Subcutaneous abdominal adipose tissue (tissue), 5 donors: ENCODE measurements around the gene PFKP.

Experiments
- H3K27ac ChIP-seq: one replicate; pipeline ENCODE4 v1.7.0; 2013; ENCODE audit warnings: low read depth, mild to moderate bottlenecking, inconsistent platforms, low read length, moderate library complexity
- H3K27me3 ChIP-seq, 5 donors: one replicate each; pipeline ENCODE4 v1.7.0; 2013; ENCODE audit warnings: low read length in 5 of 5, inconsistent platforms in 1 of 5; ENCODE audit not compliant: control insufficient read depth in 5 of 5, insufficient read depth in 4 of 5
- H3K36me3 ChIP-seq, 5 donors: one replicate each; pipeline ENCODE4 v1.7.0; 2013; ENCODE audit warnings: low read length in 5 of 5; ENCODE audit not compliant: control insufficient read depth in 5 of 5, insufficient read depth in 5 of 5
- H3K4me1 ChIP-seq, 5 donors: one replicate each; pipeline ENCODE4 v1.7.0; 2013; ENCODE audit warnings: low read length in 5 of 5, mild to moderate bottlenecking in 3 of 5, moderate library complexity in 1 of 5; ENCODE audit not compliant: control insufficient read depth in 5 of 5, insufficient read depth in 5 of 5
- H3K4me3 ChIP-seq, 5 donors: one replicate each; pipeline ENCODE4 v1.7.0; 2013; ENCODE audit warnings: low read length in 5 of 5, low read depth in 1 of 5
- H3K9ac ChIP-seq, 5 donors: one replicate each; pipeline ENCODE4 v1.7.0; 2013; ENCODE audit warnings: low read length in 5 of 5, mild to moderate bottlenecking in 4 of 5, moderate library complexity in 3 of 5
- H3K9me3 ChIP-seq, 5 donors: one replicate each; pipeline ENCODE4 v1.7.0; 2013; ENCODE audit warnings: low read length in 5 of 5; ENCODE audit not compliant: control insufficient read depth in 5 of 5
- donor health status: healthy.
- donor health status: healthy.
- donor health status: healthy.
- donor health status: healthy.
- donor health status: healthy.

Gene PFKP

GRCh38 chr10:3067118-3067858 is at the start of gene PFKP:
TSS of gene PFKP (plus strand) at chr10:3067548. CDS start at chr10:3067596, 48 bp downstream.
- Histone ChIP-seq H3K36me3 (no peaks in the 10 kb centered on the region), H3K27ac (no peak within 1 kb of the TSS), H3K4me3 (peak within 1 kb of the TSS in 4 of 5 donors; percentile 75 to 80 (median 79)), H3K27me3 (peaks cover 0 to 27% (median 14%) of the 10 kb centered on the region in 5 donors), H3K4me1 (peaks cover 0 to 31% (median 21%) of the 10 kb centered on the region in 5 donors), H3K9me3 (no peaks in the 10 kb centered on the region), H3K9ac (peak within 1 kb of the TSS in 3 of 5 donors; percentile 64 to 74 (median 71))

GRCh38 chr10:3018247-3018646 is 49.1 kb upstream of the PFKP start:
- H3K27me3 ChIP-seq, result peaks cover 0 to 14% (median 8%) of the 10 kb centered on the region in 5 donors
- H3K36me3 ChIP-seq, result no peaks in the 10 kb centered on the region
- H3K4me1 ChIP-seq, result peaks cover 0 to 7% (median 0%) of the 10 kb centered on the region in 5 donors
- no peak overlapping the region for H3K9ac ChIP-seq
- H3K9me3 ChIP-seq, result peaks cover 2 to 3% (median 2%) of the 10 kb centered on the region in 5 donors
- no peak overlapping the region for H3K4me3 ChIP-seq
- H3K27ac ChIP-seq, result no peak overlapping the region

GRCh38 chr10:3020311-3020710 is 47.0 kb upstream of the PFKP start:
- H3K4me3 ChIP-seq, result no peak overlapping the region
- H3K4me1 ChIP-seq, result peaks cover 0 to 7% (median 0%) of the 10 kb centered on the region in 5 donors
- no peak overlapping the region for H3K9ac ChIP-seq
- H3K9me3 ChIP-seq, result peaks cover 0 to 2% (median 0%) of the 10 kb centered on the region in 5 donors
- H3K27me3 ChIP-seq, result peaks cover under 1 to 11% (median 6%) of the 10 kb centered on the region in 5 donors
- H3K36me3 ChIP-seq, result no peaks in the 10 kb centered on the region
- no peak overlapping the region for H3K27ac ChIP-seq

GRCh38 chr10:3020881-3021280 is 46.5 kb upstream of the PFKP start:
- Histone ChIP-seq H3K4me3 (no peak overlapping the region), H3K9me3 (peaks cover 0 to 2% (median 0%) of the 10 kb centered on the region in 5 donors), H3K27ac (no peak overlapping the region), H3K9ac (no peak overlapping the region), H3K27me3 (peaks cover 0 to 11% (median 6%) of the 10 kb centered on the region in 5 donors), H3K4me1 (peaks cover 0 to 7% (median 0%) of the 10 kb centered on the region in 5 donors), H3K36me3 (no peaks in the 10 kb centered on the region)

GRCh38 chr10:3022027-3022426 is 45.3 kb upstream of the PFKP start:
- Histone ChIP-seq H3K36me3 (no peaks in the 10 kb centered on the region), H3K27me3 (peaks cover 0 to 11% (median 6%) of the 10 kb centered on the region in 5 donors), H3K4me1 (peaks cover 0 to 7% (median 0%) of the 10 kb centered on the region in 5 donors), H3K9me3 (peaks cover 0 to 2% (median 0%) of the 10 kb centered on the region in 5 donors), H3K9ac (no peak overlapping the region), H3K27ac (no peak overlapping the region), H3K4me3 (no peak overlapping the region)

GRCh38 chr10:3023892-3024291 is 43.5 kb upstream of the PFKP start:
- H3K9me3 ChIP-seq, result peaks cover 0 to 2% (median 0%) of the 10 kb centered on the region in 5 donors

GRCh38 chr10:3025026-3025683 is 42.2 kb upstream of the PFKP start:
- Histone ChIP-seq H3K4me3 (no peak overlapping the region), H3K27ac (no peak overlapping the region), H3K36me3 (no peaks in the 10 kb centered on the region), H3K27me3 (peaks cover 0 to 8% (median 4%) of the 10 kb centered on the region in 5 donors), H3K9ac (no peak overlapping the region), H3K4me1 (peaks cover 0 to 7% (median 0%) of the 10 kb centered on the region in 5 donors), H3K9me3 (peaks cover 0 to 2% (median 0%) of the 10 kb centered on the region in 5 donors)

More at GRCh38 chr10:3023892-3024291, 43.5 kb upstream of the PFKP start:
- Histone ChIP-seq H3K36me3 (no peaks in the 10 kb centered on the region), H3K4me3 (no peak overlapping the region), H3K9ac (no peak overlapping the region), H3K27ac (no peak overlapping the region), H3K4me1 (peaks cover 0 to 7% (median 0%) of the 10 kb centered on the region in 5 donors), H3K27me3 (peaks cover 0 to 11% (median 4%) of the 10 kb centered on the region in 5 donors)

GRCh38 chr10:3027866-3028265 is 39.5 kb upstream of the PFKP start:
- Histone ChIP-seq H3K4me1 (no peaks in the 10 kb centered on the region), H3K4me3 (no peak overlapping the region), H3K9ac (no peak overlapping the region), H3K27me3 (peaks cover 0 to 5% (median 0%) of the 10 kb centered on the region in 5 donors), H3K36me3 (no peaks in the 10 kb centered on the region), H3K9me3 (peaks cover 0 to 2% (median 0%) of the 10 kb centered on the region in 5 donors), H3K27ac (no peak overlapping the region)

- Histone ChIP-seq H3K27ac (no peak overlapping the region), H3K9me3 (peaks cover 0 to 2% (median 0%) of the 10 kb centered on the region in 5 donors), H3K4me3 (no peak overlapping the region), H3K27me3 (peaks cover 0 to 5% (median 0%) of the 10 kb centered on the region in 5 donors), H3K4me1 (no peaks in the 10 kb centered on the region), H3K9ac (no peak overlapping the region), H3K36me3 (no peaks in the 10 kb centered on the region)
Observed at GRCh38 chr10:3028441-3028840, 38.9 kb upstream of the PFKP start.

GRCh38 chr10:3030765-3031164 is 36.6 kb upstream of the PFKP start:
- no peaks in the 10 kb centered on the region for H3K36me3 ChIP-seq

More at GRCh38 chr10:3030765-3031164, 36.6 kb upstream of the PFKP start:
- no peaks in the 10 kb centered on the region for H3K9me3 ChIP-seq
- H3K27ac ChIP-seq, result no peak overlapping the region
- H3K27me3 ChIP-seq, result no peaks in the 10 kb centered on the region
- peaks cover 0 to 14% (median 8%) of the 10 kb centered on the region in 5 donors for H3K4me1 ChIP-seq
- H3K9ac ChIP-seq, result no peak overlapping the region
- H3K4me3 ChIP-seq, result no peak overlapping the region
